H1 (cell line): ENCODE measurements around the gene KCTD17. TPM values are rescaled to one million over a fixed set of nuclear protein-coding genes. Genes with fewer than 3 reads are reported as not detected.
A peak's percentile ranks its signal among the peaks of the same experiment; 100 is the strongest.

Experiments used
- ASH2L ChIP-seq: fragments of 200-600, 300-600 bp; sonication (generic); IDR thresholded peaks from one replicate; pipeline ENCODE4 v1.7.1; 2017; ENCODE audit warnings: low read length
- ATF2 ChIP-seq: IDR thresholded peaks from 2 replicates; pipeline ENCODE4 v1.6.1; 2012; ENCODE audit warnings: low read length, inconsistent platforms
- ATF3 ChIP-seq: IDR thresholded peaks from 2 replicates; pipeline ENCODE4 v1.6.1; 2011; ENCODE audit warnings: low read depth, mild to moderate bottlenecking, low read length; ENCODE audit not compliant: insufficient read depth
- CTCF ChIP-seq, 3 experiments: IDR thresholded peaks; 1 replicate in 2 of 3; 2 replicates in 1 of 3; pipeline versions ENCODE4 v1.5.1 to v1.6.1; 2011; ENCODE audit warnings: low read length in 3 of 3, mild to moderate bottlenecking in 3 of 3, inconsistent platforms in 2 of 3, low read depth in 1 of 3, moderate library complexity in 1 of 3; ENCODE audit not compliant: insufficient read depth in 1 of 3; ENCODE audit errors: control extremely low read depth in 1 of 3
- EGR1 ChIP-seq: IDR thresholded peaks from 2 replicates; pipeline ENCODE4 v1.6.1; 2011; ENCODE audit warnings: low read depth, low read length, borderline replicate concordance
- GABPA ChIP-seq: IDR thresholded peaks from 2 replicates; pipeline ENCODE4 v1.6.1; 2011; ENCODE audit warnings: mild to moderate bottlenecking, low read length, moderate library complexity, borderline replicate concordance; ENCODE audit not compliant: insufficient read depth
- GTF2F1 ChIP-seq: IDR thresholded peaks from 2 replicates; pipeline ENCODE4 v1.6.1; 2012; ENCODE audit warnings: low read depth, low read length, improper control_type of control experiment, borderline replicate concordance
- HDAC6 ChIP-seq: IDR thresholded peaks from one replicate; pipeline ENCODE4 v1.7.1; 2012; ENCODE audit warnings: low read depth, mild to moderate bottlenecking, inconsistent platforms, low read length, moderate library complexity
- JUND ChIP-seq: IDR thresholded peaks from 2 replicates; pipeline ENCODE4 v1.6.1; 2011; ENCODE audit warnings: mild to moderate bottlenecking, improper control_type of control experiment, low read length
- KDM4A ChIP-seq: IDR thresholded peaks from one replicate; pipeline ENCODE4 v1.7.1; 2012; ENCODE audit warnings: low read depth, mild to moderate bottlenecking, moderate library complexity, low read length, inconsistent platforms; ENCODE audit not compliant: severe bottlenecking
- PHF8 ChIP-seq: fragments of 200-600 bp; sonication (generic); conservative IDR thresholded peaks from 2 replicates; pipeline ENCODE4 v1.7.1; 2012; ENCODE audit warnings: low read depth, mild to moderate bottlenecking, inconsistent platforms, low read length, moderate library complexity
- POU5F1 ChIP-seq: IDR thresholded peaks from 2 replicates; pipeline ENCODE4 v1.6.1; 2011; ENCODE audit warnings: low read depth, mild to moderate bottlenecking, low read length, moderate library complexity
- RAD21 ChIP-seq, 2 experiments: IDR thresholded peaks in 1 of 2; conservative IDR thresholded peaks in 1 of 2; 2 replicates each; pipeline ENCODE4 v1.6.1; 2011; ENCODE audit warnings: low read depth in 2 of 2, low read length in 2 of 2, improper control_type of control experiment in 1 of 2, inconsistent platforms in 1 of 2, mild to moderate bottlenecking in 1 of 2, moderate library complexity in 1 of 2
- RXRA ChIP-seq: IDR thresholded peaks from 2 replicates; pipeline ENCODE4 v1.6.1; 2011; ENCODE audit warnings: low read depth, mild to moderate bottlenecking, low read length, moderate library complexity; ENCODE audit not compliant: insufficient read depth
- SP1 ChIP-seq: IDR thresholded peaks from 2 replicates; pipeline ENCODE4 v1.6.1; 2011; ENCODE audit warnings: low read depth, low read length
- SRF ChIP-seq: IDR thresholded peaks from 2 replicates; pipeline ENCODE4 v1.6.1; 2011; ENCODE audit warnings: mild to moderate bottlenecking, low read depth, low read length, moderate library complexity
- SUZ12 ChIP-seq: fragments of 200-600 bp; sonication (generic); IDR thresholded peaks from 2 replicates; pipeline ENCODE4 v1.6.1; 2012; ENCODE audit warnings: mild to moderate bottlenecking, inconsistent platforms, low read length, moderate library complexity, mixed read lengths
- TAF7 ChIP-seq: optimal IDR thresholded peaks from 2 replicates; pipeline ENCODE3; 2011; ENCODE audit warnings: low read depth, mild to moderate bottlenecking, inconsistent platforms, low read length, moderate library complexity, borderline replicate concordance
- polyA plus RNA-seq, 7 experiments: library from polyadenylated mRNA; depleted of rRNA in 3 of 7; stranded (reverse) in 5 of 7; unstranded in 2 of 7; fragments of >200 nt in 5 of 7; fragments of 200-250 nt in 2 of 7; gene quantifications; 1 replicate in 5 of 7; 2 replicates in 1 of 7; 4 replicates in 1 of 7; pipeline versions ENCODE4 v1.2.1 to v1.2.3, GENCODE V29; 2011 to 2013; ENCODE audit warnings: missing spikeins in 2 of 7, mixed read lengths in 2 of 7
- total RNA-seq: library from RNA; stranded (reverse); fragmentation: NEBNext Ultra II Directional; extraction: Animal tissue kit (Norgen Biotek cat#: 25700); gene quantifications from 2 replicates; pipeline ENCODE4 v1.2.1, GENCODE V29; 2021

The KCTD17 gene
- total and polyA plus RNA-seq, 2 of the 8 experiments (the other 6 are each of a cell fraction or from before 2014, with no cell fraction given), result 39.4 to 44.0 TPM

GRCh38 chr22:37019309-37020191 lies 32.0 kb upstream of the KCTD17 start, which contains the start of the genes MPST and TST (continued):
- no peak; a peak in 1 of 4 replicates for TF ChIP-seq CTCF (IDR thresholded peaks at IDR 0.05; ENCODE audit: control extremely low read depth in 1 of 3, insufficient read depth in 1 of 3, low read depth in 1 of 3, low read length in 3 of 3)
- TF ChIP-seq HDAC6, result no peak
- TF ChIP-seq EGR1, result no peak
- TF ChIP-seq KDM4A, result no peak
- TF ChIP-seq ATF3, result no peak
- TF ChIP-seq SRF, result no peak
- no peak for TF ChIP-seq POU5F1
- TF ChIP-seq ATF2, result no peak
- no peak for TF ChIP-seq RAD21 (IDR thresholded peaks at IDR 0.05 in 1 of 2, conservative IDR thresholded peaks at IDR 0.05 in 1 of 2; ENCODE audit: low read depth in 2 of 2, low read length in 2 of 2)
- peak; percentile 44; the same call in 1 of the 2 replicates for TF ChIP-seq JUND
- peak; percentile 55 for TF ChIP-seq TAF7
- TF ChIP-seq RXRA, result no peak
- TF ChIP-seq PHF8, result no peak; the same call in 1 of the 2 replicates
- no peak for TF ChIP-seq GABPA
- no peak for TF ChIP-seq GTF2F1
- no peak for TF ChIP-seq SP1
- TF ChIP-seq SUZ12, result no peak
- no peak for TF ChIP-seq ASH2L
